Motor neuron (in vitro differentiated cells): ENCODE measurements around the gene TRIM29. TPM values are rescaled to one million over a fixed set of nuclear protein-coding genes. Genes with fewer than 3 reads are reported as not detected.

Experiments
- ATAC-seq, 8 experiments: fragments of 200-7000 bp; cut with Tn5 transposase; replicated peaks in 6 of 8; 2 replicates each; pipeline ENCODE4 v1.8.0; 2021; ENCODE audit warnings: mild to moderate bottlenecking in 8 of 8, moderate library complexity in 8 of 8
- H3K27ac ChIP-seq, 2 donors: fragments of 250-450 bp; sonication (Bioruptor Pico); 2 replicates each; pipeline ENCODE4 v1.9.0; 2021; ENCODE audit warnings: antibody characterized with exemption in 2 of 2, mild to moderate bottlenecking in 2 of 2, moderate library complexity in 1 of 2
- H3K4me1 ChIP-seq, 2 donors: fragments of 250-450 bp; sonication (Bioruptor Pico); replicated peaks in 1 of 2; 2 replicates each; pipeline ENCODE4 v1.6.1; 2021; ENCODE audit warnings: antibody characterized with exemption in 2 of 2, mild to moderate bottlenecking in 2 of 2, moderate library complexity in 1 of 2
- H3K4me3 ChIP-seq, 5 donors: fragments of 250-450 bp; sonication (Bioruptor Pico); 2 replicates each; pipeline ENCODE4 v1.9.0; 2021; ENCODE audit warnings: antibody characterized with exemption in 5 of 5, mild to moderate bottlenecking in 5 of 5, moderate library complexity in 4 of 5
- WGBS, 10 experiments: fragments of 450-650 bp; shearing (Covaris generic); methylation state at CpG; one replicate each; pipeline ENCODE4 v1.0.0; 2022; 5-methylcytosine and 5-hydroxymethylcytosine counted together
- in situ Hi-C, 9 experiments: fragments of 400-800 bp; cut with MboI; loops; one replicate each; pipeline ENCODE4 v1.15.0; 2021; ENCODE audit warnings: low sequenced_read_pairs in 9 of 9, low pct_unique_long_range_greater_than_20kb in 2 of 9; ENCODE audit not compliant: unreplicated experiment in 9 of 9
- total RNA-seq, 8 experiments: library from RNA; unstranded; fragments of 300-600 nt; gene quantifications; 2 replicates each; pipeline versions ENCODE4 v1.2.3 to v1.2.4, GENCODE V29; 2022

Gene TRIM29
- total RNA-seq, 8 experiments from 2014 or later, result 0.16 to 4.4 (median 0.91) TPM

DNA sequence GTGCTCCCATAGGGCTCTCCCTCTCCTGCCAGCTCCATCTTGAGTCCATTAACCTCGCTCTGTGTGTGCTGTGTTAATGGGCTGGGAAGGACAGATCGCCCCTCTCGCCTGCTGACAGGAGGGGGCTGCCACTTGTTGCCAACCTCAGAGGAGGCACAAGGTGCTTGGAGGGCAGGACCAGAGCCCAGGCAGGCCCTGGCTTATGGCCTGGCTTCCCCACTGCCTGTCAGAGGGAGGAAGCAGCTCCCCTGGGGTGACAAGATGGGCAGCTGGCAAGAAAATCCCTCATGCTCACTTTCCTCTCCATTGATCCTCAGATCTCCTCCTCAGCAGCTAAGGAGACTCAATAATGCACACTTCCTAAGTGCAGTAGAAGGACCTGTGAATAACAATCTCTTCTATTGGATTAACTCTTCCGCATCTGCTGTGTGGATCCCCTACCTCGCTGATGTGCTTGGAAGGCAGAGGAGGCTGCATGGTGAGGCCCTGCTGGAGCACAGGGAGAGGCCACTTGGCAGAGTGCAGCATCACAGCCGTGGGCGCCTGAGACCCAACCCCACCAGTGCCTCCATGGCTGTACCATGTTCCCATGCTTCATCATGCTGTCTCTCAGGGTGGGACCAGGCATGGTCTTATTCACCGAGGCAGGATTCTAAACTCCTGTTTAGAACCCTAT is 70.3 kb downstream of the TRIM29 start:
- 0 to 100% (median 52%) methylated on average over 1 to 4 of the region's 8 CpGs; no CpG with 5 or more reads in 4 of the 10 experiments for WGBS, 10 experiments
- in situ Hi-C loops, result no loop called here
- ATAC-seq, result no peak
- Histone ChIP-seq H3K27ac (peak overlapping the region in 1 of 2 donors; percentile 8), H3K4me3 (no peak overlapping the region), H3K4me1 (peaks cover 33 to 37% of the 10 kb centered on the region in 2 donors)

DNA sequence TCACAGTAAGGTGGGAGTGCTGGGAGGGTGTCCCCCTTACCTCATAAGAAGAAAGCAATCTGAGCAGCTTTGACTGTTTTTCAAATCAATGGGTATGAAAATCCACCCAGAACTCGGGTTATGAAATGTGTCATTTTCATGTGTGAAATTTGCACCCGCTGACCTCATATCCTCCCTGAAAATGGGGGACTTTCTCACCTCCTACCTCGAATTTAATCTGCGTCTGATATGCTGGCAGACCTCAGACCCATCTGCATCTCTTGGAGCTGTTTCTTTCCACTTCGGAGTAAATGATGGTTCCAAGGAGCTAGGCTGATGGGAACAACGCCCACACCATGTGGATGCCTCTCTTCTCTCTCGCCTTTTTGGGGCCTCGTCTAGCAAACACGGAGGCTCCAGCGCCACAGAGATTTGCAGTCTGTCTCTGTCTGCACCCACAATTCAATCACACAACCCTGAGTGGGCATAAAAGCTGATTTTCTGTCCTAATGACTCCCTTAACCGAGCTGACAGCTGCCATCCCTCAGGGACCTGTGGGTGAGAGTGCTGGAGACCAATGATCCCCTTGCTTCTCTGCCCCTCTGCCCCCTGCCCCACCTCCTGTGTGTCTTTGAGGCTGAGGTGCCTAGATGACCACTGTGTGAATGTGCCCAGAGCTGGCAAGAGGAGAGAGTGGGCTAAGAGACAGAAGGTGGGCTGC is 71.0 kb downstream of the TRIM29 start:
- 40 to 83% (median 50%) methylated on average over 1 to 6 of the region's 11 CpGs; no CpG with 5 or more reads in 4 of the 10 experiments for WGBS, 10 experiments
- no peak for ATAC-seq

DNA sequence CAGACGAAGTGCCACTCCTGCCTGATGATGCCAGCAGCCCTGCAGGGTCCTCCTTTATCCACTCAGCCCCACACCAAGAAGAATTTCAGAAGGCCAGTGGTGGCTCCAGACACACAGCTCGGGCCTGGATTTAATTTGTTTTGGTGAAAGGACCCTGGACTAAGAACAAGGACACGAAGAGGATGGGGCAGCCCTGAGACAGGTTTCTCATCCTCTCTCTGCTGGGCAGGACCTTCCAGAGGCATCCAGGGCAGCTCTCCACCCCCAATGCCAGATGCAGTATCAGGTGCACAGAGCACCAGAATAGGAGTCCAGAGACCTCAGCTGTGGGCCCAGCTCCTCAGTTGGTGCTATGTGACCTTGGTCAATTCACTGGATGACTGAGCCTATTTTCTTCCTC is 72.0 kb downstream of the TRIM29 start:
- in situ Hi-C loops, result no loop called here
- no peak overlapping the region for H3K4me3 ChIP-seq
- WGBS, 10 experiments, result 20 to 100% (median 97%) methylated on average over 1 to 3 of the region's 3 CpGs; no CpG with 5 or more reads in 4 of the 10 experiments
- no peak overlapping the region for H3K27ac ChIP-seq
- no peak for ATAC-seq
- peaks cover 41 to 53% of the 10 kb centered on the region in 2 donors for H3K4me1 ChIP-seq

More for the DNA sequence above, 71.0 kb downstream of the TRIM29 start:
- Histone ChIP-seq H3K4me1 (peaks cover 39 to 43% of the 10 kb centered on the region in 2 donors), H3K4me3 (no peak overlapping the region), H3K27ac (no peak overlapping the region)
- in situ Hi-C loops, result no loop called here

DNA sequence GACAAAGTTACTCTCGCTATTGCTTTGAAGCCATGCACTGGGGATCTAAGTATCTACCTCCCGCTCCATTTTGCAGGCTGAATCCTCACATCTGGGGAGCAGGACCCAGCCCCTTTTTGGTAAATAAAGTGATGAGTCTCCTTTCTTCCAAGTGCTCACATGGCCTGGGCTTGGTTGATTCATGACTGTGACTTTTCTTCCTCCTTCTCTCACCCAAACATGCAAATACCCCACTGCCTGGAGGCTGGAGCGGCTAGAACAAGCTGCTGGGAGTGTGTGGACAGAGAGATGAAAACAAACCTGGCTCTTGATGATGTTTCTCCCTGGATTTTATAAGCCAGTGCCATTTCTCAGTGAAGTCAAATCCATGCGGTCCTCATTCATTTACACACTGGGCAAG is 72.7 kb downstream of the TRIM29 start:
- WGBS, 10 experiments, result 17 to 100% (median 100%) methylated on average over 1 to 3 of the region's 4 CpGs; no CpG with 5 or more reads in 1 of the 10 experiments
- Histone ChIP-seq H3K4me1 (peaks cover 41 to 55% of the 10 kb centered on the region in 2 donors), H3K27ac (no peak overlapping the region), H3K4me3 (no peak overlapping the region)
- ATAC-seq, result peak in 2 of 8 experiments; percentile 38 to 79
- in situ Hi-C loops, result no loop called here

DNA sequence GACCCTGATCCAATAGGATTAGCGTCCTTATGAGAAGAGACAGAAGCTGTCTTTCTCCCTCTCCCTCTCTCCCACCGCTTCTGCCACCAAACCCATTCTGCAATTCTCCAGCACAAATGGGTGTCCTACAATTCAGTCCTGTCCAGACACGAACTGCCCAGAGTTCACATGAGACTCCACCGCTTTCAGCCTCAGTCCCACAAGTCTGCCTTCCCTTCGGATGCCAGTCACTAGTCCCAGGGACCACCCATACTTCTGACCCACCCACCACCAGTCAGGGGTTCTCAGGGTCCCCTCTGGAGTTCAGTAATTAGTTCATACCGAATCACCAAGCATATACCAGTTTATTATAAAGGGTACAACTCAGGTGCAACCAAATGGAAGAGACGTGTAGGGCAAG is 73.6 kb downstream of the TRIM29 start:
- WGBS, 10 experiments, result 34 to 100% (median 87%) methylated on average over 1 to 4 of the region's 7 CpGs; no CpG with 5 or more reads in 2 of the 10 experiments
- no peak for ATAC-seq
- no peak overlapping the region for H3K27ac ChIP-seq
- H3K4me3 ChIP-seq, result no peak overlapping the region
- in situ Hi-C loops, result no loop called here
- H3K4me1 ChIP-seq, result peaks cover 41 to 56% of the 10 kb centered on the region in 2 donors

DNA sequence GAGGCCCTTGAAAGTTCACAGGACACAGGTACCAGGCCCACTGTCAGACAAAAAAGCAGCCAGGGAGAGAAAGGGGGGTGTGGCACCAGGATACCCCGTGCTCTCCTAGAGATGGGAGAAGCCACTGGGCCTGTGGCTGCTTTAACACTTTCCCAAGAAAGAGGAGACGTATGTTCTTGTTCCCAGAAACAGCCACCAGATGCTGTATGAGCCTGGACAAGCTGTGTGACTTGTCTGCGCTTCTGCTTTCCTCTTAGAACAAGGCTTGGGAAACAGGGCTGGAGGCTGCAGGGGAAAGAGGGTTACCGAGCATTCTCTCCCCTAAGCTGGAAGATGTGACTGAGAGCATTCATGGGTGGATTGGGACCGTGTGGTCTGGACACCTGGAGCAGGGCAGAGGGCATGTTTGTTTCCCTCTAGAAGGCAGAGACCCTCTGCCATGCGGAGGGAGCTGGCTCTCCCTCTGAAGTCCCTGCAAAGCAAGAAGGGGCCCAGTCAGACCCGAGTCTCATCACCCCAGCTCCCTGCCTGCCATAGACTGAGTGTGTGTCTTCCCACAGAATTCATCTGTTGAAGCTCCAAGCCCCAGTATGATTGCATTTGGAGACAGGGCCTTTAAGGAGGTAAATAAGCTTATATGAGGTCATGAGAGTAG is 74.1 kb downstream of the TRIM29 start:
- WGBS, 10 experiments, result 39 to 100% (median 78%) methylated on average over 1 to 6 of the region's 7 CpGs; no CpG with 5 or more reads in 2 of the 10 experiments
- Histone ChIP-seq H3K27ac (no peak overlapping the region), H3K4me3 (no peak overlapping the region), H3K4me1 (peaks cover 41 to 57% of the 10 kb centered on the region in 2 donors)
- ATAC-seq, result no peak
- in situ Hi-C loops, result no loop called here

DNA sequence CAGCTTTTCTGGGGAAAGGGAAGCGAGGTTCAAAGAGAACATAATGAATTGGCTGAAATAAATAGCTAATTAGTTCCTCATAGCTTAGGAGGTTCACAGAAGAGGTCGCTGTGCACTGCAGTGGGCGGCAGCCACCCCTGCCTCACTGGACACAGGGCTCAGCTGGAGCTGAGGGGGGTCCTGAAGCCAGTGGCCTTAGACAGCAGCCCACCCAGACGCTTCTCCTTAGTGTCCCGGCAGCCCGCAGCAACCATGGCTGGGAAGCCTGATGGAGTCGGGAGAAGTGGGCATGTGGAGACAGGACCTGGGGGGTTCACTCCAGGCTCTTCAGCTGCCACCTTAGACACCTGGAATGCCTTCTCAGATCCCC is 75.4 kb downstream of the TRIM29 start:
- H3K4me3 ChIP-seq, result no peak overlapping the region
- peaks cover 43 to 59% of the 10 kb centered on the region in 2 donors for H3K4me1 ChIP-seq
- H3K27ac ChIP-seq, result peak overlapping the region; percentile 59 to 97
- WGBS, 10 experiments, result 40 to 83% (median 65%) methylated on average over 1 to 5 of the region's 7 CpGs; no CpG with 5 or more reads in 6 of the 10 experiments
- in situ Hi-C loops, result no loop called here
- peak in 5 of 8 experiments; percentile 13 to 44 (median 34) for ATAC-seq

DNA sequence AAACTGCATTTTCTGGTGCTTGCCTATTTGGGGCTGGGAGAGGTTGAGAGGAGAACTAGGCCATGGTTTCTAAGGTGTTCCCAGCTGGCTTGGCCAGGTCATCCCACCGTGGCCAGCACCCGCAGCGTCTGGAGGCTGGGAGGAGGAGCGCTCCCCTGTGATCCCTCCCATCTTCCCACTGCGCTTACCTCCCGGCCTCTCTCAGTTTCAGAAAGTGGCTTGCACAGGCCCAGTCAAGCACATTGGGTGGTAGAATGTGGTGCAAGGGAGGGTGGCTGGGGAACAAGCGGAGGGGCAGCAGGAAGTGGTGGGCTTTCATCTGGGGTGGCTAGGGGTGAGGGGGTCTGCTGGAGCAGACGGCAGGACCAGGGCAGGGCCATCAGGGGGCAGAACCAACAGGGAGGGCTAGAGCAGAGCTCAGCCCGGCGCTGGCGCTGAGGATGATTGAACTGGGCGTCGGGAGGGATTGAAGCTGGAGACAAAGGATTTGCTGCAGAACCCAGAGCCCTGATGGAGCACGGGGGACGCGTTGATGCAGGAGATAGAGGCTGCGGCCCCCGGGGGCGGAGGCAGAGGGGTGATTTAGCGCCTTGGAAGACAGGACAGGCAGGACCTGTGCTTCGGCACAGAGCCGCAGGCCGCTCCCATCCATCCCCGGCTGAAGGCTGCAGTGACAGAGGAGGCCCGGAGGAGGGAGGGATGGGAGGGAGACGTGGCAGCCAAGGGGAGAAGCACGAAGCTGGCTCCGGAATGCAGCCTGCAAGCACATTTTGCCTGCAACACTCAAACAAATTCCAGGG is 76.0 kb downstream of the TRIM29 start:
- Histone ChIP-seq H3K27ac (peak overlapping the region; percentile 59 to 97), H3K4me3 (no peak overlapping the region), H3K4me1 (peaks cover 43 to 58% of the 10 kb centered on the region in 2 donors)
- in situ Hi-C loops, result no loop called here
- ATAC-seq, result peak; percentile 47 to 96 (median 90)
- WGBS, 10 experiments, result 42% methylated on average over 2 of the region's 28 CpGs; no CpG with 5 or more reads in 9 of the 10 experiments

Other genes starting within 250 kb of the TRIM29 start
- gene OAF, start 72.9 kb upstream of the TRIM29 start, total RNA-seq, result 10 to 100 TPM in 4 of 8 experiments, 1 to 10 TPM in 4; 1.7 to 58.4 (median 16.7) TPM
- gene POU2F3, start 102.0 kb upstream of the TRIM29 start, total RNA-seq, result 10 to 100 TPM in 2 of 8 experiments, 1 to 10 TPM in 2, under 1 TPM in 2, not detected in 2; 0.38 to 40.1 (median 3.4) TPM
- gene TLCD5, start 187.2 kb upstream of the TRIM29 start, total RNA-seq, result 10 to 100 TPM in 3 of 8 experiments, 1 to 10 TPM in 5; 5.1 to 12.1 (median 9.5) TPM
- gene ARHGEF12, start 198.3 kb upstream of the TRIM29 start, total RNA-seq, result 100 to 1,000 TPM in 1 of 8 experiments, 10 to 100 TPM in 7; 37.5 to 108 (median 48.2) TPM